NCI-H526 (cell line): ENCODE measurements around the gene ECM2.

ENCODE experiments used
- DNase-seq, 2 experiments: peaks; one replicate each; lab custom pipeline; 2025; lab: John Stamatoyannopoulos, UW

The ECM2 gene

DNA sequence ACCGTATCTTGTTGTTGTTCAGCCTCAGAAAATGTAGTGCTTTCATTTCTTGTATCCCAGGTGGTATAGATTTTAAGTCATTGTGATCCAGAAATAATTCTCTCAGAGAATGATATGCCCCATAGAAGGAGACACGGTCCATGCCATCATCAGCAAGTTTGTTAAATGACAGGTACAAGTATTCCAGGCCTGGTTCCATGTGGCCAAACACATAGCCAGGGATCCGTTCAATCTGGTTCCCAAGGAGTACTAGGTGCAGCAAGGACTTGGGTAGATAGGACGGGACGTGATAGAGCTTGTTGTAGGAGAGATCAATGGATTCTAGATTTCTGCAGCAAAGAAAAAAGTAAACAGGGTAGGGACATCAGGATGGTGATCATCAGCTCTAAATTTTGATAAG is 35.1 kb downstream of the ECM2 start:
- DNase-seq, result no peak

DNA sequence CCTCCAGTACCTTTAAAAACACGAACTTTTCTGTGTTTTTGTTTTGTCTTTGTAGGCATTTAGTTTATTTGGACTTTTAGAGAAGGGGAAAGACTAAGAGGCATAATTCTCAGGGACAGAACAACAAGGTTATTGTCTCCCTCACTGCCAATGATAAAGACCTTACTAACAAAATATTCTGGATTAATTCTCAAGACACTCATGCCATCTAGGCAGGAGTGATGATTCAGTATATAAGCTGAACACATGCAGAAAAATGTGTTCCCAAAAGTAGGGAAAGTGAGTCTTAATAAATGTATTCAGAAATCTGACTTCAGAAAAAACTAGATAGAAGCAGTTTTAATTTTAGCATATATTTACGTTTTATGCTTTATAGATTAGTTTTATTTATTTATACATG is 36.1 kb downstream of the ECM2 start:
- no peak for DNase-seq

DNA sequence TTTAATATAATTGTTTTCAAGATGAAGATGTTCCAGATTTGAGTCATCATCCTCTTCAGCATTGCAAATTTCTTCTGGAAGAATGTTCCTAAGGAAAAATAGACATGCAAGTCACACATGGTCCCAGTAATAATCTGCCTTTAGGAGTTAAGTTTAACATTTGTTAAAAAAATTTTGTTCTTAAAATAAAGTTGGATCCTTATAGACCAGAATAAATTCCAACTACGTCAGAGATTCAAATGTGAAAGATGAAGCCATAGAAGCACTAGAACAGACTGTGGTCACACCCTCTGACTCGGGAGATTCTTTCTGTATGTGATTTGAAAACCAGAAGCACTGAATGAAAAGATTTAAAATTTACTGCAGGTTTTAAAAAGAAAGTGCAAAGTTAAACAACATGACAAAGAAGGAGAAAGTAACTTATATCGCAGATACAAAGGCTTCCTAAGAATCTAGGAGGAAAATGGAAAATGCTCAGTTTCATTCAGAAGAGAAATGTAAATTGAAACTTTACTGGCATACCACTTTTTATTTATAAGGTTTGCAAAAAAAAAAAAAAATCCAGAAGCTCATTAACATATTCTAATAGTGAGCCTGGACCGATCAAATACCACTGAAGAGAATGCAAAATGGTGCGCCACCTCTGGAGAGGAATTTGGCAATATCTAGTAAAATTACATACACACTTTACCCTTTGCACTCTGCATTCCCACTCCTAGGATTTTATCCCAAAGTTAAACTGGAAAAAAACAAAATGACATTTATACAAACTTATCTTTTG is 39.2 kb downstream of the ECM2 start:
- no peak for DNase-seq

DNA sequence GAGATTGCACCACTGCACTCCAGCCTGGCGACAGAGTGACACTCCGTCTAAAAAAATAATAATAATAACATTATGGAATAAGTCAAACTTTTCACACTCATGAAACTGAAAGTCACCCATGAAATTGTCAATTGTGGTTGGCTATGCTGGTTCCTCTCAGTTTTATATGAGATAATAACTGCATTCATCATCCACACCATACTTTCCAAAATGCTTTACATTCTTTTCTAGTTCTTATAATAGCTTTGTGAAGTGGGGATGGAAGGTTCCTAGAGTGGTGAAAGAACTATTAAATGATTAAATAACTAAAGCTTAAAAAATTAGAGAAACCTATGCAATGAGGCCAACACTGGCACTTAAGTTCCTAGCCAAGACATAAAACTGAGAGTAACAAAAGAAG is 40.9 kb downstream of the ECM2 start:
- no peak for DNase-seq

DNA sequence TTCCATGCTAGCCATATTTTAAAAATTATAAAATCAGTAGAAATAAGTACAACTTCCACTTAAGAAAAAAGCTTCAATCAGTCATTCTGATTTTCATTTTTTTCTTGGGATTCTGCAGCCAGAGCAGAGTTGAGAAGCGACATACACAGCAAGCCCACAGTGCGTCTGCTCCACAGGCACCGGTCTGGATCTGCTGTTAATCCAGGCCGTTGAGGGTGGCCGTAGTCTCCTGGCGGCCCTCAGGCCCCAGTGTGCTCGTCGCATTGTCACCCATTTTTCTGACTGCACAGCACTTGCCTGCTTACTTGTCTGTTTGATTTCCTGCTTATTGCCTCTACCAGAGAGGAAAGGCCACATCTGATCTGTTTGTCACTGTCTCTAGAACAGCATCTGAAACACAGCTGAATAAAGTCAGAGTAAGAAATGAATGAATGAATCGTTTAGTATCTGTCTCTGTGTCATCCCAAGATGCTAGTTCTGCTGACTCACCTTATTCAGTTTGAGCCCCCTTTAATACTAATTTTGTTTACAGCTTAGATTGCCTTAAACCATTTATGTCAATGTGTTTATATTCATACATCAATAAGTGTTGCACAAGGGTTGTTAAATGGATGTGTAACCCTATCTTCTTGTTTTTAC is 41.9 kb downstream of the ECM2 start:
- DNase-seq, result no peak

DNA sequence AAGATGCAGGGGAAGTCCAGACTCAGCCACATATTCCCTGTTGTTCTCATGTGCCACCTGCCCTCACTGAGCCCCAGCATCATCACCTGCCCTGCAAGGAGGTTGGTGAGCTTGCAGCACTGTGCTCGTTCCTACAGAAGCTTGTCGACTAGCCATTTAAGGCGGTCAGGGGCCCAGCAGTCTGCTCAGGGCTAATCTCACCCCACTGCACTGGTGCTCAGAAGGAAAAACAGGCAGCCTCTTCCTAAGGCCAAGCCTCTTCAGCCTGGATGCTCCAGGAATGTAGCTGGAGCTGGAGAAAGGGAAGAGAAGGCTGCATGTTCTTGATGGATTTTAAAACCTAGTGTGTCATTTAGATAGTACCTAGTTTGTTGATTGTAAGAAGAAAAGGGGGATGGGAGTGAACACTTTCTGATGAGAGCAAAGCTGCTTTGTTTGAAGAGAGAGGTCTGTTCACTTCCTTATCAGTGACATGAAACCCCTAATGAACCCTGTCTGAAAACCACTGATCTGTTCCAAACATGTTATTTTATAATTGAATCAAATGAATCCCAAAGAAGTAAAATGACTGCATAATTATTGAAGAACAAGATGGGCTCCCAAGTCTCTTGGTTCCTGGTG is 42.9 kb downstream of the ECM2 start:
- DNase-seq, result no peak

DNA sequence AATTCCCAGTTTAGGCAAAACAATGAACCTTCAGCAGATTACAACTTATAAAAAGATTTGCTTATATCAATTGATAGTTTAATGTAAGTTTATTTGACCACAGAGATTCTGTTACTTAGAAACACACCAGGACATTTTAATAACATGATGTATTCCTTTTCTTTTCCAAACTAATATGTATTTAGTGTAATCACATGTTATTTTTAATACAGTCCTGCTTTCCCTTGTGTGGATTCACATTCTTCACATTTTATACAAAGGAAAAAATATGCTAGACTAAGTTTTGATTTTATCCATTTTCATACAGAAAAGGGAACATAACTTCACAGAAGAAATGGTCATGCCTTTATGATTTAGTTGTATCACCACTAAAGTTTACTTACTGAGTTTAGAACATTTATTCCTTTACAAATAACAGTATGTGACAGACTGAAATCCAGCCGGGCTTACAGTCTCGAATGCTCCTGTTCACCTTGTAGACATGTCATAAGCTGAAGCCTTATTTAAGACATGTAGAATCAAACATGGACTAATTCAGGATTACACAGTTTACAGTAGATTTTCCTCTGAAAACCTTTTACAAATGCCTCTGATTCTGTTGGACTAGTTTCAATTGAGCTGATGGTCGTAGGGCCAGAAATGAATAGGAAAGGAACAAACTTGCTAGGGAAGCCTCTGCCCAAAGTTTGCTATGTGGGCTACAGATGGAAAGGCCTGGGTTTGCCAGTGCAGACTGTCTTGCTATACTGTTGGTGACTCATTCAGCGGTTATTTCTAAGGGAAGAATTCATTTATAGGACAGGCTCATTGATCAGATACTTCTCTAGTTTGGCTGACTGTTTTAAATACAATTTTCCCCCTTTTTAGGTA is 46.9 kb downstream of the ECM2 start:
- no peak for DNase-seq

DNA sequence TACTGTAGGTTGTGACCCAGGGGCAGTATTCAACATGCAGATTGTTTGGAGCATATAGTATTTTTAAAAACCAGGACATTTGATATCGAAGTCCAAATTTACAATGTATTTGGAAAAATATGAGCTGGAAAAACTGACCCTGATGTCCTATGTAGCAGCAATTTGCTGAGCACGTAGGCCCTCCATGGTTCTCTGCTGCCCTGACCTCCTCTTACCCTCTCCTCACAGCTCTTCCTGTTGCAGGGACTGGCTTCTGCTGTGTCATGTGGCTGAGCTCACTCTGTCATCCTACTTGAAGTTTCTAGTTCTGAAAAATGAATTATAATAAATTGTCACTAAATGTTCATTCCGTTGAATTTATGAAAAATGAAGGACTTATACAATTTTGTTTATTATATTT is 49.4 kb downstream of the ECM2 start:
- DNase-seq, result no peak

DNA sequence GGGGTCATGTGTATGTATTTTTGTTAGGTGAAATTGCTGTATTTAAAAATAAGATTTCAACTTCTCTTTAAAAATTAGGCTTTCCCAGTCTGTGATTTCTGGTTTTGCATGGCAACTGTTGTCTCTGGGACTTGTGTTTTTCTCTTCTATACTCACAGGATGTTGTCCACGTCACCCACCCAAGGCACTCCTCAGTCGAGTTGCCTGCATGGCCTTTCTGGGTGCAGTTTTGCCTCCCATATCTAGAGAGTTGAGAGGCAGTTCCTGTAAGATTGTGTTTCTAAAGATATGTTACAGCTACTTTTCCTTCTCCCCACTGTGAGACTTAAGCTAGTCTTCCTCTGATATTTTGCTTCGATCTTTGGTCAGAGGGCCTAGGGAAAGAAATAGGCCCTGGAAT is 51.2 kb downstream of the ECM2 start:
- DNase-seq, result no peak

DNA sequence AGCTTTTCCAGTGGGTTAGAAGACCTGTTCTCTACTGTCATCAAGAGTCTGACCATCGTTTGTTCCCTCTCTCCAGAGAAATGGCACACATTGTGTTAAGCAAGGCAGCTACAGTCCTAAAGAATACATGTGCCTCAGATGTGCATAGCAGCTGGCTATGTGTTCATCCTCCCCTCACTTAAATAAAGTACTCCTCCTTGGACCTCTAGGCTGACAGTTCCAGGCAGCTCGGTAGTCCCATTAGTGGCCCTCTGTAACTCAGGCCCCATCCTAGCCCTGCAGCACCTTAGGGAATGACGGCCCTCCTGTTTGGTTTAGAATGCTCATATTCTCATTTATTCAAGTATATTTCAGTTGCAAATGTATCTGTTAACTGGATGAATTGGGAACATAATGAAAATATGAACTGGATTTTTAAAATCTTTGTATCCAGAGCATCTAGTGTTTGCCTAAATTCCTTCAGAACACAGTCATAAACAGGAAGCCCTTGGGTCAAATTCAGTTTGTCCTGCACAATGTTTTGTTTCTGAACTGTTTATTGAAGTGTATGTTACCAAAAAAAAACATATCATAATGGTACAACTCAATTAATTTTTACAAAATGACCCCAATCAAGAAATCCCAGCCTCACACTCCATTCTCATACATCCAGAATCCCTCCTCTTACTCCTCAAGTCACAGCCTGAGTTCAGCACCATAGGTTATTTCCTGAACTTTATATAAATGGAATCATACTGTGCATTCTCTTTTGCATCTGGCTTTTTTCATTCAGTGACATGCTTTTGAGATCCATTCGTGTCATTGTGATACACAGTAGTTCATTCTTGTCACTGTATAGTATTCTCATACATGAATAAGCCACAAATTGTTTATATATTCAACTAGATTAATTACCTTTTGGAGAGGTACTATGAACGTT is 51.9 kb downstream of the ECM2 start:
- DNase-seq, result no peak

DNA sequence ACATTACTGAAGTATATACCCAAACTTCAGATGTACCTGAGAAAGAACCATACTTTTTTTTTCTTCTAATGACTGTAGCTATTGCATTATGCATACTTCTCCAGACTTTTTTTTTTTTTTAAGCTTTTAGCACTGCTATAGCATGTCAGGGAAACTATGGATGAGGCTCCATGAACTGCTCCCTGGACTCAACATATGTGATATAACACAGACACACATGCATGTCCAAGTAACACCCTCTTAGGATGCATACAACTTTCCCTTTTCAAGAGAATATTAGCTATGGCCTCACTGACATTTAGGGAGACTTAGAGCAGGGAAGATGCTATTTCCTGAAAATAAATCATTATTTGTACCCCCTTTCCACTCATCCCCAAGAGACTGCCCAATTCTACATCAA is 53.0 kb downstream of the ECM2 start:
- no peak for DNase-seq

DNA sequence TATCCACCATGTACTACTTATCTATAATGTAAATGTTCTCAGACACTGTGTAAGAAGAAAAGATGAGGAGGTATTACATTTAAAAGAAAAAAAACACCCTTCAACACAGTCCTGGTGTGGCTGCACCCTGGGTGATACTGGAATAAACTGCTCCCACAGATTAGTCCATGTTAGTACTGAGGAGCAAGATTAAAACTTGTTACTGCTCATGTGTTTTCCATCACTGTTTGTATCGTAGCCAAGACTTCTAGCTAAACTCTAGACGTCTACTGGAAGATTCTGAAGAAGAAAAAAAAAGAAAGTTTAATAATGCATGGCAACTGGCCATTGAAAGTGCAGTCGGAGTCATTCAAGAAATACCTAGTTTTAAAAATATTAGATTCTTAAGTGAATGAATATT is 53.5 kb downstream of the ECM2 start, which contains the start of gene ASPN:
TSS of gene ASPN (minus strand) at position 178 of the 400 bp plus-strand sequence.
- DNase-seq, result no peak

DNA sequence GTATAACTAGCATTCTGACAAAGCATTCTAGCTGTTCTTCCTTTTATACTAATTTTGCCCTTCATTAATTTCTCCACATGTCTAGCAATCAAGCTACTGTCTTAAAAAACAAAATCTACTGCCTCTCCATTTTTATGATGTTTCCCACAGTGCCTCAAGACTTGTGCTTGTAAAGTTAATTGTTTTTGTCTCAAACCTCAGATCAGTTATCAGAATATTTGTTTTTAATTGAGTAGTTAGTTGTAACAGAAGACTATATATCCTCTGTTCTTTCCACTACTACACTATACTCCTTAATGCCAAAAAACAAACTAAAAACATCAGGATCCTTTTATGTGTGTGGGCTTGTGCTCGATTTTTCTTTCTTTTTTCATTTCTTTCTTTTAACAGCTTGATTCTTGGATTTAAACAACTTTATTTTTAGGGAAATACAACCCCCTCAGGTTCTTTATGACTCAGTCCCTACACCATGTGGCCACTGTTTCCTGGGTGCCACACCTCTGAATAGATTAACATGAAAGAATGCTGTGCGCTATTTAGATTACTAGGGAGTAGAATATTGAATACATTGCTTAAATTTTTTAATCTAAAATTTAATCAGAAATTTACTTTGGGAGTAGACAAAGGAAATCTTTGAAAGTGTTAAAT is 54.7 kb downstream of the ECM2 start:
- no peak for DNase-seq

DNA sequence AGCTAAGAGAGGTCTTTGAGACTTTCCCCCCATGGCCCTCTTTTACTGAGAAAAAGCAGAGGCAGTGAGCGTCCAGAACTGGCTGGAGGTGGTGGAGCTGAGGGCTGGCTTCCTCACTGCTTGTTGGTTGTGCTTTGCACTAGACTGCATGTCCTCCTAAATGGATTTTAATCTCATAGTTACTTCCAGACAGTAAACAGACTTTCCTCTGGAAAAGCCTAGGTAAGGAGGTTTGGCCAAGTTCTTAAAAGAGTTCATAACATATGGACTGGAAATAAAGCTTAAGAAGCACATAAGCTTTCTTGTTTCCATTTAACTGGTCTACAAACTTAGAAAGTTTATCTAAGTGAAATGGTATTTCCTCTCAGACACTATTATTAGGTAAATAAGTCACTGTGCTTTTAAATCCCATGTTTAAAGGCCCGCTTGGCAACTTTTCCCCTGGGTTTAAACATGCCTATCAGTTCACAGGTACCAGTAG is 55.5 kb downstream of the ECM2 start:
- DNase-seq, result no peak

DNA sequence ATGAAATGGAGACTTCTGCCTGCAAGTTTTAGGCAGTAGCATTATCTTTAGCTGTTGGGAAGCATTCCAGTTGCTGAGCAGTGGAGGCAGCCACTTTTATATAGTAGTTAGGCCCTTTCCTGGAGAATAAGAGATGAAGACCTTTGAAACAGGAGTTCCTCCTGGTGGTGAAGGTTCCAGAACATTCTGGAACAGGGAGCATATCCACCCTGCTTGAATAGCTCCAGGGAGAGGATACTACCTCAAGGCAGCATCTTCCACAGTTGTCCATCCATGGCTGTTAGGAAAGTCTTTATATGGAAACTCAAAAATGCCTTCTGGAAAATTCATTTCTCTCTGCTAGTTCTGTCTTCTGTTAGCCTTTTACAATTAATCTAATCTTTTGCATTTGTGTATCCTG is 56.4 kb downstream of the ECM2 start:
- DNase-seq, result no peak

DNA sequence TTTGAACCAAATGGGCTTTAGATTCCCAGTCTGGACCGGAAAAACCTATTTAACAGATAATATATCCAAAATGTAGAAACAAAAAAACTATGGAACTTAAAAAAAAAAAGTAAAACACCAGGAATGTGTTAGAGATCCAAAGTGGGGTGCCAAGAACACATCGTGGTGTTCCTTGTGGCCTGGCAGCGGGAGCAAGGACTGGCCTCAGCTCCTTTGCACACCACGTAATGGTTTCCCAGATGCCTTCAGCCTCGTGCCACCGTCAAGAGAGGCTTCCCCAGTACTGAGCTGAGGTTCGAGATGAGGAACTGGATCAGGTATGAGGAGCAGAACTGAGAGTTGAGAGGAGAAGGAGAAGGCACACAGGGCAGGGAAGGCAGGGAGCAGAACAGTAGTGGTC is 57.0 kb downstream of the ECM2 start:
- DNase-seq, result no peak

DNA sequence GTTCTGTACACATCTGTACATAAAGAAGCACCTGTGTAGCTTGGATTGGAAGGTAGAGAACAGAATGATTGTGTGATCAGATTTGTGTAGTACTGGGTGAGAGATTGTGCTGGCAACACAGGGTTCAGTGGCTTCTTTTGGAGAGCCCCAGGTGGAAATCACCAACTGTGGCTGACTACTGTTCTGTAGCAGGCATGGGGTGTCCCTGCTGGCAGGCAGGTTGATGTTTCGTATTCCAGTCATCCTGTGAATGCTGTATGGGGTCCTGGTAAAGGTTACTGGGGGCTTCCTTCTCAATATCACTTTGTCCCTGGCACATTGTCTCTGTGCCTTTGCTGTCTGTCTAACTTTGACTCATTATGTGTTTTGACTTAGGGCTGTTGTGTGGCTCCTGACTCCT is 58.8 kb downstream of the ECM2 start:
- DNase-seq, result no peak

DNA sequence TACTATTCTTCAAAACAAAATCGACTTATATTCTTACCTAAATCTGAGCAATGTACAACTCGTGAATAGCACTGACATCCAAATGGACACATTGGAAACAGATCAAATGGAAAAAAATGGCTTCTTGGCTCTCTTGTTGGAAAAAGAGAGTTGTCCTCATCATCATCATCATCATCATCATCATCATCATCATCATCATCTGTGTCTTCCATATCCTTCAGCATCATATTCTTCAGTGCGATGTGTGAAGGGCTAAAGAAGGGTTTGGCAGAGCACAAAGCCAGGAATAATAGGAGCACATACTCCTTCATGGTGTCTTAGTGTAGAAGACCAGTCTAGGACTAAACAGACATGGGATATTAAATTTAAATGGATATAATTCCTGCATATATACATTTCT is 61.2 kb downstream of the ECM2 start:
- DNase-seq, result no peak

DNA sequence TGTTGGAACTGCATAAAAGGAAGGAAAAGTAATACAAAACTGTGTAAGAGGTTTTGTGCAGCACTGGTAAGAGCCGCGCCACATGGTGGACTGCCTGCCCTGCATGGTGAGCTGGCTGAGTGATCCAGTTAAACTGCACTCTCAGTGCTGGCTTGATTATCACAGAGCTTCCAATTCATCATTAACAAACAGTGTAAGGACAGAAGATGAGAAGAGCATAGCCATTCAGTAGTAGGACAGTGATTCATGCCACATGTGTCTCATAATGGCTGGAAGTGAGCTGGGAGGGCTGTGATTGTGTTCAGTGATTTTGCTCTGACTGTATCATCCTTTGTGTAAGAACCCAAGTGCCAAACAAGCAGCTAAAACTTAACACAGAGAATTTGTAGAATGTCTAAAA is 67.6 kb downstream of the ECM2 start:
- DNase-seq, result no peak

DNA sequence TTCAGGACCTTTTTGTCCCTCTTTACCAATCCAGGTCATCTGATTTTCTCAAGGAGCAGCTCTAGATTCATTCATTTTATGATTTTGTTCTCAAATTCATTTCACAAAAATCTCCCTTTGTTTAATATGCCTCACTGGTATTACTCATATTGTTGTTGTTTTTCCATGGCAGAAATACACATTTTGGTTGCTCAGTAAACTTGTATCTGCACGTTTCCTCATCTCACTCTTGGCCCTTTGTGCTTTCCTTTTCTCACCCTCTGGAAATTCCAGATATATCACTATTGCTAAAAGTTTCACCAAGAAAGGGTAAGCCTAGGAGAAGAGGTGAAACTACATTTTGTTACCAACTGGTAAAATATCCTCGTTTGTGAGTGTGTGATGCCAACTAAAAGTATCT is 68.3 kb downstream of the ECM2 start:
- DNase-seq, result no peak

DNA sequence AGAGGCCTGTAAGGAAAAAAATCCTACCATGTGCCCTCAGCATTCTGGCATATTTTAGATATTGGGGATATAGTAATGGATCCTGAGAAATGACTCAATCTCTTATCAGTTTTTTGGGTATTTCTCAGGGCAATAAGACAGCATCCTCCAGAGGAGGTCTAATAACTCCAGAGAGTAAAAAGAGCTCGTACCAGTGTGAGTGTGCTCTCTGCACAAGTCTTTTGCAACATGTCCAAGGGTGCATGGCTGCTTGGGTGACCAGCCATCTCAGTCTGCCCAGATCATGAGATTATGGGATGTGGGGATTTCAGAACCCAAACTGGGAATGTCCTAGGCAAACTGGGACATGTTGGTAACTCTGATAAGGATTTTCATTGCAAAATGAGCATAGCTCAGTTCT is 68.7 kb downstream of the ECM2 start:
- no peak for DNase-seq
